Measurements from ENCODE around the gene PIAS4.

DNA sequence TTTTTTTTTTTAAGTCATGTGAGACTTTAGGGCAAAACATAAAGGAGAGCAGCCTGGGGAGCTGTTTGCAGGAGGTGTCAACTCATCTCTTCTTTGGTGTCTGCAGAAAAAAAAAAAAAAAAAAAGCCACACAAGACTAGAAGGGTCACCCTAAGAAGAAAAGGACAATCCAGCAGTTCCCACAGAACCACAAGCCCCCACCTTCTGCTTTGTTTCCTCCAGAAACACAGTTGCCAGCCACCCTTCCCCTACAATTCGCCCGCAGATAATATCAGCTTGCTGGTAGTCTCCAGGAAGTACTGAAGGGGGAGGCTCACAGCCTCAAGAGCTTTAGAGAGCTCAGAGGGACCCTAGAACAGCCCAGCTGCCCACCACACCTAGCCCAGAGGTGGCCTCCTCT is 81.4 kb downstream of the PIAS4 start:
- TF ChIP-seq EZH2 (IDR thresholded peaks at IDR 0.05; ENCODE audit: borderline replicate concordance, low read depth, low read length, severe bottlenecking) (no peak), POLR2A (IDR thresholded peaks at IDR 0.05; ENCODE audit: low read depth, low read length) (no peak), MYC (IDR thresholded peaks at IDR 0.05; ENCODE audit: low read depth, low read length) (no peak), JUN (IDR thresholded peaks at IDR 0.05; ENCODE audit: borderline replicate concordance, insufficient read depth, insufficient read length, low read depth) (no peak), GATA2 (IDR thresholded peaks at IDR 0.05; ENCODE audit: insufficient read depth, insufficient read length, low read depth, low read length) (no peak), POLR2AphosphoS5 (IDR thresholded peaks at IDR 0.05; ENCODE audit: insufficient read depth, low read depth, low read length) (no peak)
- TF ChIP-seq, protein P1, sequence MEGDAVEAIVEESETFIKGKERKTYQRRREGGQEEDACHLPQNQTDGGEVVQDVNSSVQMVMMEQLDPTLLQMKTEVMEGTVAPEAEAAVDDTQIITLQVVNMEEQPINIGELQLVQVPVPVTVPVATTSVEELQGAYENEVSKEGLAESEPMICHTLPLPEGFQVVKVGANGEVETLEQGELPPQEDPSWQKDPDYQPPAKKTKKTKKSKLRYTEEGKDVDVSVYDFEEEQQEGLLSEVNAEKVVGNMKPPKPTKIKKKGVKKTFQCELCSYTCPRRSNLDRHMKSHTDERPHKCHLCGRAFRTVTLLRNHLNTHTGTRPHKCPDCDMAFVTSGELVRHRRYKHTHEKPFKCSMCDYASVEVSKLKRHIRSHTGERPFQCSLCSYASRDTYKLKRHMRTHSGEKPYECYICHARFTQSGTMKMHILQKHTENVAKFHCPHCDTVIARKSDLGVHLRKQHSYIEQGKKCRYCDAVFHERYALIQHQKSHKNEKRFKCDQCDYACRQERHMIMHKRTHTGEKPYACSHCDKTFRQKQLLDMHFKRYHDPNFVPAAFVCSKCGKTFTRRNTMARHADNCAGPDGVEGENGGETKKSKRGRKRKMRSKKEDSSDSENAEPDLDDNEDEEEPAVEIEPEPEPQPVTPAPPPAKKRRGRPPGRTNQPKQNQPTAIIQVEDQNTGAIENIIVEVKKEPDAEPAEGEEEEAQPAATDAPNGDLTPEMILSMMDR (IDR thresholded peaks at IDR 0.05; ENCODE audit: extremely low read depth in 1 of 2, insufficient read depth in 1 of 2, low read depth in 1 of 2, low read length in 2 of 2) = no peak
- TF ChIP-seq, protein P2, sequence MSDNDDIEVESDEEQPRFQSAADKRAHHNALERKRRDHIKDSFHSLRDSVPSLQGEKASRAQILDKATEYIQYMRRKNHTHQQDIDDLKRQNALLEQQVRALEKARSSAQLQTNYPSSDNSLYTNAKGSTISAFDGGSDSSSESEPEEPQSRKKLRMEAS (IDR thresholded peaks at IDR 0.05; ENCODE audit: insufficient read depth, insufficient read length) = no peak
